ENCODE data around the gene NUPR1.
"Not testable (repeated sequence)": the region's sequence is repeated elsewhere in the genome, so short reads cannot be mapped to it uniquely, and the experiment has no call there.

Gene NUPR1

GRCh38 chr16:28497861-28498599 is 40.7 kb downstream of the NUPR1 start:
- FAIRE-seq: no peak

GRCh38 chr16:28497386-28497785 is 41.4 kb downstream of the NUPR1 start:
- no peak for FAIRE-seq

GRCh38 chr16:28496844-28497243 is 41.9 kb downstream of the NUPR1 start:
- FAIRE-seq: no peak

- FAIRE-seq: no peak
Measured at GRCh38 chr16:28495795-28496749, 42.7 kb downstream of the NUPR1 start.

- FAIRE-seq: no peak
Measured at GRCh38 chr16:28495098-28495793, 43.5 kb downstream of the NUPR1 start.

- FAIRE-seq: no peak
Measured at GRCh38 chr16:28494121-28494851, 44.5 kb downstream of the NUPR1 start, which contains the start of gene APOBR. Gene APOBR, plus strand, starts transcription at chr16:28494643. Its CDS starts 39 bp downstream, at chr16:28494682.

- FAIRE-seq: no peak
Measured at GRCh38 chr16:28492511-28492910, 46.3 kb downstream of the NUPR1 start.

GRCh38 chr16:28491970-28492474 is 46.8 kb downstream of the NUPR1 start, which contains the start of gene CLN3:
Gene CLN3, minus strand, starts transcription at chr16:28492074. Its CDS starts 315 bp downstream, at chr16:28491759.
- FAIRE-seq: no peak

- no peak for FAIRE-seq
Measured at GRCh38 chr16:28491230-28491969, 47.4 kb downstream of the NUPR1 start.

- no peak for FAIRE-seq
Measured at GRCh38 chr16:28486266-28486665, 52.5 kb downstream of the NUPR1 start.

GRCh38 chr16:28483361-28483760 is 55.4 kb downstream of the NUPR1 start:
- FAIRE-seq: not testable (repeated sequence)

Measured in endometrium (tissue), 2 donors.